Measurements from ENCODE around the gene CEP70. TPM values are rescaled to one million over a fixed set of nuclear protein-coding genes. Genes with fewer than 3 reads are reported as not detected.
A peak's percentile ranks its signal among the peaks of the same experiment; 100 is the strongest.

CEP70 gene
- total and polyA plus RNA-seq, 10 of the 15 experiments (the other 5 are each of a cell fraction or from before 2014, with no cell fraction given) = 1.4 to 9.3 (median 2.2) TPM

- no TSS peak for BruUV-seq (replicated peaks)
- Histone ChIP-seq H4K20me1 (ENCODE audit: control insufficient read depth, insufficient read depth) (no peaks in the 10 kb centered on the region), H3K4me1 (ENCODE audit: control insufficient read depth, insufficient read depth, low read length) (peaks cover 3% of the 10 kb centered on the region; the same call in 1 of the 2 replicates), H3K27me3 (replicated peaks in 1 of 2; ENCODE audit: control insufficient read depth in 2 of 2, insufficient read depth in 2 of 2, low read length in 1 of 2) (no peaks in the 10 kb centered on the region), H3K4me3 (no peak overlapping the region), H3K9ac (ENCODE audit: control insufficient read depth, insufficient read depth, low read length) (no peak overlapping the region), H3K9me3 (replicated peaks; ENCODE audit: control insufficient read depth, insufficient read depth, low read length) (no peaks in the 10 kb centered on the region), H3K79me2 (ENCODE audit: control insufficient read depth, insufficient read depth, low read length) (no peaks in the 10 kb centered on the region), H3K36me3 (ENCODE audit: control insufficient read depth in 2 of 2, insufficient read depth in 2 of 2, low read length in 1 of 2) (no peaks in the 10 kb centered on the region), H3K4me2 (ENCODE audit: control insufficient read depth, insufficient read depth) (no peak overlapping the region), H3K27ac (ENCODE audit: control insufficient read depth, insufficient read depth) (no peak overlapping the region), H2AFZ (ENCODE audit: control insufficient read depth, low read depth, low read length) (no peak overlapping the region)
- in situ Hi-C loops (cut with MboI) (no loop called here), intact Hi-C loops (cut with micrococcal nuclease; ENCODE audit: unreplicated experiment) (no loop called here)
- SMC1A ChIA-PET (ENCODE audit: uncharacterized antibody, unreplicated experiment) = interaction anchor here (0.8 to 2.2 kb wide), 5 partner anchors 16 to 112 kb away, joined by 3 to 10 read pairs (median 4); partner anchors contain the start of gene CEP70
- TF ChIP-seq SPI1 (IDR thresholded peaks at IDR 0.05; ENCODE audit: borderline replicate concordance, insufficient read depth, low read depth, low read length) (peak; percentile 72; the same call in 1 of the 2 replicates), NFXL1 (IDR thresholded peaks at IDR 0.05; ENCODE audit: borderline replicate concordance) (no peak)
- ATAC-seq = peak; percentile 54; the same call in 2 of the 3 replicates
- no peak for DNase-seq (ENCODE audit: low read depth, low spot score)
- RAD21 ChIA-PET (ENCODE audit: unreplicated experiment) = interaction anchor here (0.6 to 2.0 kb wide), 5 partner anchors 14 to 404 kb away, joined by 3 to 6 read pairs (median 3); partner anchors contain the start of gene CEP70
- FAIRE-seq = no peak
- CTCF ChIA-PET = interaction anchor here (1.6 to 2.7 kb wide), 3 partner anchors 82 to 411 kb away, joined by 9 to 17 read pairs (median 9); partner anchors contain the start of gene CEP70
- POLR2A ChIA-PET = no interaction called here
Measured at GRCh38 chr3:138511945-138512344, 82.1 kb downstream of the CEP70 start.

GRCh38 chr3:138509586-138509985 lies 84.5 kb downstream of the CEP70 start:
- ChIA-PET RAD21 (ENCODE audit: unreplicated experiment) (no interaction called here), POLR2A (no interaction called here), CTCF (no interaction called here), SMC1A (ENCODE audit: uncharacterized antibody, unreplicated experiment) (no interaction called here)
- Histone ChIP-seq H2AFZ (ENCODE audit: control insufficient read depth, low read depth, low read length) (no peak overlapping the region), H3K9ac (ENCODE audit: control insufficient read depth, insufficient read depth, low read length) (no peak overlapping the region), H3K4me2 (ENCODE audit: control insufficient read depth, insufficient read depth) (no peak overlapping the region), H3K4me1 (ENCODE audit: control insufficient read depth, insufficient read depth, low read length) (peaks cover 3% of the 10 kb centered on the region; the same call in 1 of the 2 replicates), H3K27me3 (replicated peaks in 1 of 2; ENCODE audit: control insufficient read depth in 2 of 2, insufficient read depth in 2 of 2, low read length in 1 of 2) (no peaks in the 10 kb centered on the region), H4K20me1 (ENCODE audit: control insufficient read depth, insufficient read depth) (no peaks in the 10 kb centered on the region), H3K9me3 (replicated peaks; ENCODE audit: control insufficient read depth, insufficient read depth, low read length) (no peaks in the 10 kb centered on the region), H3K27ac (ENCODE audit: control insufficient read depth, insufficient read depth) (no peak overlapping the region), H3K36me3 (ENCODE audit: control insufficient read depth in 2 of 2, insufficient read depth in 2 of 2, low read length in 1 of 2) (no peaks in the 10 kb centered on the region), H3K79me2 (ENCODE audit: control insufficient read depth, insufficient read depth, low read length) (no peaks in the 10 kb centered on the region), H3K4me3 (no peak overlapping the region)
- no TSS peak for BruUV-seq (replicated peaks)
- DNase-seq (ENCODE audit: low read depth, low spot score) (no peak), ATAC-seq (no peak), FAIRE-seq (no peak)
- WGBS (ENCODE audit: insufficient coverage, insufficient replicate concordance, low lambda C conversion rate, missing lambda C conversion rate) = 41% methylated on average over 2 of the region's 2 CpGs
- intact Hi-C loops (cut with micrococcal nuclease; ENCODE audit: unreplicated experiment) = no loop called here
- in situ Hi-C loops (cut with MboI) = no loop called here
- TF ChIP-seq NRF1 (conservative IDR thresholded peaks at IDR 0.05; ENCODE audit: low read depth, low read length) (no peak), STAT3 (IDR thresholded peaks at IDR 0.05; ENCODE audit: low read depth, low read length) (no peak), NKRF (conservative IDR thresholded peaks at IDR 0.05) (no peak), RB1 (IDR thresholded peaks at IDR 0.05; ENCODE audit: borderline replicate concordance) (no peak), PAX8 (IDR thresholded peaks at IDR 0.05) (no peak), HDGF (IDR thresholded peaks at IDR 0.05) (no peak), NR2C2 (IDR thresholded peaks at IDR 0.05; ENCODE audit: borderline replicate concordance, control insufficient read depth, insufficient read length, low read depth) (no peak), ZZZ3 (IDR thresholded peaks at IDR 0.05; ENCODE audit: control insufficient read depth, insufficient read length, low read depth) (no peak), SIX5 (IDR thresholded peaks at IDR 0.05; ENCODE audit: low read depth, low read length, severe bottlenecking) (no peak), ZBED1 (IDR thresholded peaks at IDR 0.05; ENCODE audit: borderline replicate concordance) (no peak), CHD2 (IDR thresholded peaks at IDR 0.05; ENCODE audit: borderline replicate concordance, low read depth, low read length) (no peak), MAX (IDR thresholded peaks at IDR 0.05; ENCODE audit: low read depth, low read length) (no peak), RBBP5 (conservative IDR thresholded peaks at IDR 0.05) (no peak), ZNF207 (IDR thresholded peaks at IDR 0.05; ENCODE audit: borderline replicate concordance) (no peak), CHD4 (IDR thresholded peaks at IDR 0.05) (no peak), POU2F2 (IDR thresholded peaks at IDR 0.05; ENCODE audit: borderline replicate concordance, low read depth, low read length) (no peak), SREBF2 (IDR thresholded peaks at IDR 0.05; ENCODE audit: low read length) (no peak)

Measured in GM12878 (cell line).